ENCODE data around the gene UNKL. TPM values are rescaled to one million over a fixed set of nuclear protein-coding genes. Genes with fewer than 3 reads are reported as not detected.

Gene UNKL
- total and polyA plus RNA-seq, 2 of the 8 experiments (the other 6 are each of a cell fraction or from before 2014, with no cell fraction given), result 25.1 to 31.8 TPM

DNA sequence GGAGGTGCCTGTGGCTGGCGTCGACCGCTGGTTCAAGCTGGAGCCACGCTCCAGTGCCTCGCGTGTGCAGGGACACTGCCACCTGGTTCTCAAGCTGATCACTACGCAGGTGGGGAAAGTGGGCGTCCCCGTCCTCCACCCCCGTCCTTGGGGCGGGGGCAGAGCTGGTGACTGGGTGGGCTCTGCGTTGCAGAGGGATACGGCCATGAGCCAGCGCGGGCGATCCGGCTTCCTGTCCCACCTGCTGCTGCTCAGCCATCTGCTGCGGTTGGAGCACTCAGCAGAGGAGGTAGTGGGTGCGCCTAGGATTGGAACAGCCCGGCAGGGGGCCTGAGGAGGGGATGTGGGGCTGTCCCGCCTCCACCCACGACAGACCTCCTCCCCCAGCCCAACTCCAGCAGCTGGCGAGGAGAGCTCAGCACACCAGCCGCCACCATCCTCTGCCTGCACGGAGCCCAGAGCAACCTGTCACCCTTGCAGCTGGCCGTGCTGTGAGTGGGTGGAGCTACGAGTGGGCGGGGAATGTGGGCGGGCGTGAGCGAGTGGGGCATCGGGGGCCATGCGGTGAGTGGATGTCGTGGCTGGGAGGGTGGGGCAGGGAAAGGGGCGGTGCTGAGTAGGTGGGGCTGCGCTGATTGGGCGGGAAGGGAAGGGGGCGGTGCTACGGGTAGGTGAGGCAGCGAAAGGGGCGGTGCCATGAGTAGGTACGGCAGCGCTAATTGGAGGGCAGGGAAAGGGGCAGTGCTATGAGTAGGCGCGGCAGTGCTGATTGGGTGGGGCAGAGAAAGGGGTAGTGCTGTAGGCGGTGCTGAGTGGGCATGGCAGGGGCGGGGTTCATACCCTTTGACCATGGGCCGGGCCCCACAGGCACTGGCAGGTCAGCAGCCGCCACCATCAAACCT, 71.7 kb downstream of the UNKL start (continued):
- TF ChIP-seq SIN3A (conservative IDR thresholded peaks at IDR 0.05 in 1 of 2, IDR thresholded peaks at IDR 0.05 in 1 of 2; ENCODE audit: low read depth in 1 of 2, low read length in 2 of 2), result peak; percentile 78 to 89; a peak in 3 of 4 replicates
- no peak for TF ChIP-seq SRF (IDR thresholded peaks at IDR 0.05; ENCODE audit: low read depth, low read length)
- TF ChIP-seq E2F6 (IDR thresholded peaks at IDR 0.05), result 0 out of 2 replicates have a peak, but pooled peaks have one; percentile 28
- TF ChIP-seq, protein P1, sequence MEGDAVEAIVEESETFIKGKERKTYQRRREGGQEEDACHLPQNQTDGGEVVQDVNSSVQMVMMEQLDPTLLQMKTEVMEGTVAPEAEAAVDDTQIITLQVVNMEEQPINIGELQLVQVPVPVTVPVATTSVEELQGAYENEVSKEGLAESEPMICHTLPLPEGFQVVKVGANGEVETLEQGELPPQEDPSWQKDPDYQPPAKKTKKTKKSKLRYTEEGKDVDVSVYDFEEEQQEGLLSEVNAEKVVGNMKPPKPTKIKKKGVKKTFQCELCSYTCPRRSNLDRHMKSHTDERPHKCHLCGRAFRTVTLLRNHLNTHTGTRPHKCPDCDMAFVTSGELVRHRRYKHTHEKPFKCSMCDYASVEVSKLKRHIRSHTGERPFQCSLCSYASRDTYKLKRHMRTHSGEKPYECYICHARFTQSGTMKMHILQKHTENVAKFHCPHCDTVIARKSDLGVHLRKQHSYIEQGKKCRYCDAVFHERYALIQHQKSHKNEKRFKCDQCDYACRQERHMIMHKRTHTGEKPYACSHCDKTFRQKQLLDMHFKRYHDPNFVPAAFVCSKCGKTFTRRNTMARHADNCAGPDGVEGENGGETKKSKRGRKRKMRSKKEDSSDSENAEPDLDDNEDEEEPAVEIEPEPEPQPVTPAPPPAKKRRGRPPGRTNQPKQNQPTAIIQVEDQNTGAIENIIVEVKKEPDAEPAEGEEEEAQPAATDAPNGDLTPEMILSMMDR (IDR thresholded peaks at IDR 0.05; ENCODE audit: control extremely low read depth in 1 of 3, insufficient read depth in 1 of 3, low read depth in 1 of 3, low read length in 3 of 3), result no peak
- TF ChIP-seq JUND (IDR thresholded peaks at IDR 0.05; ENCODE audit: low read length), result no peak
- TF ChIP-seq, protein P2, sequence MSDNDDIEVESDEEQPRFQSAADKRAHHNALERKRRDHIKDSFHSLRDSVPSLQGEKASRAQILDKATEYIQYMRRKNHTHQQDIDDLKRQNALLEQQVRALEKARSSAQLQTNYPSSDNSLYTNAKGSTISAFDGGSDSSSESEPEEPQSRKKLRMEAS (IDR thresholded peaks at IDR 0.05), result peak; percentile 45; the same call in 1 of the 2 replicates
- no peak for TF ChIP-seq KDM5A (IDR thresholded peaks at IDR 0.05; ENCODE audit: low read length)
- TF ChIP-seq RXRA (IDR thresholded peaks at IDR 0.05; ENCODE audit: insufficient read depth, low read depth, low read length), result no peak
- TF ChIP-seq ASH2L (IDR thresholded peaks at IDR 0.05; ENCODE audit: low read length), result no peak
- peak in 1 of 2 experiments; percentile 82; a peak in 1 of 4 replicates for TF ChIP-seq HDAC2 (IDR thresholded peaks at IDR 0.05; ENCODE audit: borderline replicate concordance in 1 of 2, low read depth in 2 of 2, low read length in 2 of 2)
- TF ChIP-seq GTF2F1 (IDR thresholded peaks at IDR 0.05; ENCODE audit: borderline replicate concordance, low read depth, low read length), result no peak
- peak; percentile 80 for TF ChIP-seq TEAD4 (IDR thresholded peaks at IDR 0.05; ENCODE audit: low read depth, low read length)
